ENCODE data around the gene PRPH2.

The PRPH2 gene

DNA sequence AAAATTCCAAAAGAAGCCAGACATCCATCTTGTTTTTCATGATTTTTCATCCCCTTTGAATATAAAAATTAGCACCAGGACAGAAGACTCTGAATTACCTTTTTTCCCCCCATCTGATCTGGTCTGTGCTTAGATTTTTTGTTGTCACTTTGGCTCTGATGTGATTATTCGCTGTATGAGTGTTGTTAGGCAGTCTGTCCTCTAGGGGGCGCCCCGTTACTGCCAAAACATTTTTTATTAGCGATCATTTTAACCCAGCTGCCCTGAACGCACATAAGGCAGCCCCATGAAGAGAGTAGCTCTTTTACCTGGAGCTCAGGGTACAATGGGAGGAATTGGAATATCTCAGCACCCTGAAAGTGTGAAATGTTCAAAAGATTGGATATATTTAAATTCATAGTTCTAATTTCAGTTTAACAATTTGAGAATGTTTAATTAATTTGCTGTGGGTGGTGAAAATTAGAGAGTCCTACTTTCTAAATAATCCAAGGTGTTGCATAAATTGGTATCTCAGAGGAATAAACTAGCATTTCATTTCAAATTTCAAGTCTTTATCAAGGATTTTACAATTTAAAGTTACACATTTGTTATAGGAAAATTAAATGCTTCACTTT lies 60.8 kb downstream of the PRPH2 start:
- peaks cover 72% of the 10 kb centered on the region for H3K36me3 ChIP-seq (ENCODE audit: control insufficient read depth, low read length)
- no peaks in the 10 kb centered on the region for H3K9me2 ChIP-seq (replicated peaks; ENCODE audit: control insufficient read depth, low read length)
- no peaks in the 10 kb centered on the region for H4K20me1 ChIP-seq (ENCODE audit: control insufficient read depth, insufficient read depth, low read depth, low read length)
- no peak overlapping the region for H3K4me2 ChIP-seq (ENCODE audit: low read length)
- H3K9me3 ChIP-seq (ENCODE audit: control insufficient read depth, insufficient read depth, low read length), result no peaks in the 10 kb centered on the region
- no peak overlapping the region for H3K4me3 ChIP-seq (ENCODE audit: low read length)
- TF ChIP-seq, protein P1, sequence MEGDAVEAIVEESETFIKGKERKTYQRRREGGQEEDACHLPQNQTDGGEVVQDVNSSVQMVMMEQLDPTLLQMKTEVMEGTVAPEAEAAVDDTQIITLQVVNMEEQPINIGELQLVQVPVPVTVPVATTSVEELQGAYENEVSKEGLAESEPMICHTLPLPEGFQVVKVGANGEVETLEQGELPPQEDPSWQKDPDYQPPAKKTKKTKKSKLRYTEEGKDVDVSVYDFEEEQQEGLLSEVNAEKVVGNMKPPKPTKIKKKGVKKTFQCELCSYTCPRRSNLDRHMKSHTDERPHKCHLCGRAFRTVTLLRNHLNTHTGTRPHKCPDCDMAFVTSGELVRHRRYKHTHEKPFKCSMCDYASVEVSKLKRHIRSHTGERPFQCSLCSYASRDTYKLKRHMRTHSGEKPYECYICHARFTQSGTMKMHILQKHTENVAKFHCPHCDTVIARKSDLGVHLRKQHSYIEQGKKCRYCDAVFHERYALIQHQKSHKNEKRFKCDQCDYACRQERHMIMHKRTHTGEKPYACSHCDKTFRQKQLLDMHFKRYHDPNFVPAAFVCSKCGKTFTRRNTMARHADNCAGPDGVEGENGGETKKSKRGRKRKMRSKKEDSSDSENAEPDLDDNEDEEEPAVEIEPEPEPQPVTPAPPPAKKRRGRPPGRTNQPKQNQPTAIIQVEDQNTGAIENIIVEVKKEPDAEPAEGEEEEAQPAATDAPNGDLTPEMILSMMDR (IDR thresholded peaks at IDR 0.05; ENCODE audit: low read depth, low read length, poor library complexity, severe bottlenecking), result peak; percentile 91
- no peak for TF ChIP-seq EZH2phosphoT487 (IDR thresholded peaks at IDR 0.05; ENCODE audit: borderline replicate concordance, low read length)
- H3K4me1 ChIP-seq (ENCODE audit: control insufficient read depth, low read length), result peaks cover 3% of the 10 kb centered on the region; the same call in 1 of the 2 replicates
- peaks cover 16% of the 10 kb centered on the region for H3F3A ChIP-seq (ENCODE audit: control insufficient read depth, insufficient read depth)
- H3K27ac ChIP-seq (ENCODE audit: low read depth, low read length), result no peak overlapping the region
- no peaks in the 10 kb centered on the region for H3K27me3 ChIP-seq (ENCODE audit: control insufficient read depth, low read length)
- no peaks in the 10 kb centered on the region for H3K79me2 ChIP-seq (ENCODE audit: control insufficient read depth, low read length)

DNA sequence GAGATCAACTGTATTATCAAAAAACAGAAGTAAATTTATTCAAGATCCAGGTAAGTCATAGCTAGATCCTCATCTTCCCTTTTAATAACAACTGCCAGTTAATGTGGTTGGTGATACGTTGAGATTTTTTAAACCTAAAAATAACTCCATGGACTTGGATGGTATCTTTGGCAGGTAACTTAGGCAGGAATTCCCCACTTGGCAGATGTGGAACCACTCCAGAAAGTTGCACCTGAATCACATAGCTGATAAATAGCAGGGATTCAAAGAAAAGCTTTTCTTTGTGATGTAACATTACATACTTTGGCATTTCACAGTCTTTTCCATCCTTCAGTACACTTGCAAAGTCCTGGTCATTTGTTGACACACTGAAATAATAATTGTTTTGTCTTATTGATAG lies 62.6 kb downstream of the PRPH2 start:
- no peak for TF ChIP-seq EZH2phosphoT487 (IDR thresholded peaks at IDR 0.05; ENCODE audit: borderline replicate concordance, low read length)
- TF ChIP-seq, protein P1 (IDR thresholded peaks at IDR 0.05; ENCODE audit: low read depth, low read length, poor library complexity, severe bottlenecking), result no peak
- H3K27me3 ChIP-seq (ENCODE audit: control insufficient read depth, low read length), result no peaks in the 10 kb centered on the region
- H3K36me3 ChIP-seq (ENCODE audit: control insufficient read depth, low read length), result peaks cover 70% of the 10 kb centered on the region
- H4K20me1 ChIP-seq (ENCODE audit: control insufficient read depth, insufficient read depth, low read depth, low read length), result no peaks in the 10 kb centered on the region
- H3F3A ChIP-seq (ENCODE audit: control insufficient read depth, insufficient read depth), result peaks cover 25% of the 10 kb centered on the region
- no peak overlapping the region for H3K4me2 ChIP-seq (ENCODE audit: low read length)
- H3K9me3 ChIP-seq (ENCODE audit: control insufficient read depth, insufficient read depth, low read length), result no peaks in the 10 kb centered on the region
- no peaks in the 10 kb centered on the region for H3K79me2 ChIP-seq (ENCODE audit: control insufficient read depth, low read length)
- peaks cover 3% of the 10 kb centered on the region; the same call in 1 of the 2 replicates for H3K4me1 ChIP-seq (ENCODE audit: control insufficient read depth, low read length)
- no peaks in the 10 kb centered on the region for H3K9me2 ChIP-seq (replicated peaks; ENCODE audit: control insufficient read depth, low read length)
- H3K27ac ChIP-seq (ENCODE audit: low read depth, low read length), result no peak overlapping the region
- no peak overlapping the region for H3K4me3 ChIP-seq (ENCODE audit: low read length)

- H3K27me3 ChIP-seq (ENCODE audit: control insufficient read depth, low read length), result no peaks in the 10 kb centered on the region
- H3F3A ChIP-seq (ENCODE audit: control insufficient read depth, insufficient read depth), result peaks cover 24% of the 10 kb centered on the region
- H3K79me2 ChIP-seq (ENCODE audit: control insufficient read depth, low read length), result no peaks in the 10 kb centered on the region
- H3K27ac ChIP-seq (ENCODE audit: low read depth, low read length), result no peak overlapping the region
- H3K4me3 ChIP-seq (ENCODE audit: low read length), result no peak overlapping the region
- TF ChIP-seq EZH2phosphoT487 (IDR thresholded peaks at IDR 0.05; ENCODE audit: borderline replicate concordance, low read length), result no peak
- TF ChIP-seq, protein P1 (IDR thresholded peaks at IDR 0.05; ENCODE audit: low read depth, low read length, poor library complexity, severe bottlenecking), result no peak
- H3K4me1 ChIP-seq (ENCODE audit: control insufficient read depth, low read length), result no peaks in the 10 kb centered on the region
- no peaks in the 10 kb centered on the region for H4K20me1 ChIP-seq (ENCODE audit: control insufficient read depth, insufficient read depth, low read depth, low read length)
- no peaks in the 10 kb centered on the region for H3K9me2 ChIP-seq (replicated peaks; ENCODE audit: control insufficient read depth, low read length)
- no peak overlapping the region for H3K4me2 ChIP-seq (ENCODE audit: low read length)
- H3K36me3 ChIP-seq (ENCODE audit: control insufficient read depth, low read length), result peaks cover 63% of the 10 kb centered on the region
- H3K9me3 ChIP-seq (ENCODE audit: control insufficient read depth, insufficient read depth, low read length), result no peaks in the 10 kb centered on the region
Observed at GRCh38 chr6:42653851-42654250, 68.5 kb downstream of the PRPH2 start.
